Ascending aorta (tissue), 2 donors: ENCODE results near the gene UTP25. TPM values are rescaled to one million over a fixed set of nuclear protein-coding genes. Genes with fewer than 3 reads are reported as not detected.

Source experiments
- DNase-seq, 2 donors: peaks; one replicate each; pipeline ENCODE4 v3.0.0-alpha.2; 2019; ENCODE audit warnings: low spot score in 2 of 2
- H3K27ac ChIP-seq, 2 donors: fragments of 200-600 bp; sonication (generic); one replicate each; pipeline ENCODE4 v1.5.1; 2016 to 2017; ENCODE audit warnings: mild to moderate bottlenecking in 1 of 2
- H3K27me3 ChIP-seq: fragments of 200-600 bp; sonication (generic); one replicate; pipeline ENCODE4 v1.5.1; 2017
- H3K36me3 ChIP-seq, 2 donors: fragments of 200-600 bp; sonication (generic); one replicate each; pipeline ENCODE4 v1.5.1; 2016
- H3K4me1 ChIP-seq, 2 donors: fragments of 200-600 bp; sonication (generic); one replicate each; pipeline ENCODE4 v1.5.1; 2016 to 2017; ENCODE audit warnings: mild to moderate bottlenecking in 1 of 2
- H3K4me3 ChIP-seq, 2 donors: fragments of 200-600 bp; sonication (generic); one replicate each; pipeline ENCODE4 v1.5.1; 2016 to 2017; ENCODE audit warnings: mild to moderate bottlenecking in 1 of 2
- H3K9me3 ChIP-seq, 2 donors: fragments of 200-600 bp; sonication (generic); one replicate each; pipeline ENCODE4 v1.5.1; 2016
- CTCF ChIP-seq, 3 experiments: fragments of 200-600 bp in 2 of 3; fragments of 450-650 bp in 1 of 3; sonication (generic) in 2 of 3; IDR thresholded peaks; one replicate each; pipeline ENCODE4 v1.5.1; 2016 to 2019; ENCODE audit warnings: antibody characterized with exemption in 3 of 3, mild to moderate bottlenecking in 1 of 3, moderate library complexity in 1 of 3
- intact Hi-C: fragments of 100-400 bp; cut with DNase I; formaldehyde crosslinking; loops from one replicate; pipeline ENCODE4 v1.15.1; 2023
- total RNA-seq: library from RNA; depleted of rRNA; stranded (reverse); fragments of >200 nt; gene quantifications from one replicate; pipeline ENCODE4 v1.1.0, GENCODE V29; 2016

Gene UTP25
- total RNA-seq, 1 donor from 2014 or later: 3.6 TPM

GRCh38 chr1:209837671-209838070 is 9.9 kb downstream of the UTP25 start:
- no peak for TF ChIP-seq CTCF (IDR thresholded peaks at IDR 0.05)
- Histone ChIP-seq H3K27ac (no peak overlapping the region), H3K27me3 (no peaks in the 10 kb centered on the region), H3K9me3 (no peaks in the 10 kb centered on the region), H3K4me3 (no peak overlapping the region), H3K4me1 (no peaks in the 10 kb centered on the region), H3K36me3 (peaks cover 60 to 78% of the 10 kb centered on the region in 2 donors)
- intact Hi-C loops: no loop called here
- DNase-seq: no peak

GRCh38 chr1:209838537-209838936 is 10.8 kb downstream of the UTP25 start:
- DNase-seq: no peak
- peak overlapping the region; percentile 60 to 71 for H3K27ac ChIP-seq
- peaks cover 57 to 78% of the 10 kb centered on the region in 2 donors for H3K36me3 ChIP-seq
- no peaks in the 10 kb centered on the region for H3K9me3 ChIP-seq
- no peak for TF ChIP-seq CTCF (IDR thresholded peaks at IDR 0.05)
- no peaks in the 10 kb centered on the region for H3K4me1 ChIP-seq
- H3K27me3 ChIP-seq: no peaks in the 10 kb centered on the region
- intact Hi-C loops: no loop called here
- no peak overlapping the region for H3K4me3 ChIP-seq

- peak overlapping the region; percentile 60 to 71 for H3K27ac ChIP-seq
- peaks cover 50 to 76% of the 10 kb centered on the region in 2 donors for H3K36me3 ChIP-seq
- H3K4me1 ChIP-seq: no peaks in the 10 kb centered on the region
- intact Hi-C loops: no loop called here
- no peak overlapping the region for H3K4me3 ChIP-seq
- no peak for TF ChIP-seq CTCF (IDR thresholded peaks at IDR 0.05)
- DNase-seq: no peak
- no peaks in the 10 kb centered on the region for H3K27me3 ChIP-seq
- no peaks in the 10 kb centered on the region for H3K9me3 ChIP-seq
These were observed 12.2 kb downstream of the UTP25 start for GRCh38 chr1:209839875-209840546.

GRCh38 chr1:209840611-209841010 is 12.8 kb downstream of the UTP25 start:
- peaks cover 47 to 80% of the 10 kb centered on the region in 2 donors for H3K36me3 ChIP-seq
- TF ChIP-seq CTCF (IDR thresholded peaks at IDR 0.05): no peak
- H3K9me3 ChIP-seq: no peaks in the 10 kb centered on the region
- no peaks in the 10 kb centered on the region for H3K4me1 ChIP-seq
- H3K27me3 ChIP-seq: no peaks in the 10 kb centered on the region
- H3K27ac ChIP-seq: peak overlapping the region; percentile 60 to 71
- intact Hi-C loops: no loop called here
- H3K4me3 ChIP-seq: no peak overlapping the region
- DNase-seq: no peak

- Histone ChIP-seq H3K27me3 (no peaks in the 10 kb centered on the region), H3K4me1 (no peaks in the 10 kb centered on the region), H3K9me3 (no peaks in the 10 kb centered on the region), H3K27ac (no peak overlapping the region), H3K36me3 (peaks cover 36 to 79% of the 10 kb centered on the region in 2 donors), H3K4me3 (no peak overlapping the region)
- no peak for DNase-seq
- intact Hi-C loops: no loop called here
- no peak for TF ChIP-seq CTCF (IDR thresholded peaks at IDR 0.05)
These were observed 17.1 kb downstream of the UTP25 start for GRCh38 chr1:209844695-209845407.
